Cardiac fibroblast (primary cell): Measurements from ENCODE around the gene GPR61.

Source experiments
- DNase-seq, 2 donors: peaks; one replicate each; pipeline versions ENCODE4 v3.0.0 to v3.0.0-alpha.2; 2010; ENCODE audit warnings: low read depth in 2 of 2
- H3K4me3 ChIP-seq, 2 donors: replicated peaks in 1 of 2; 1 replicate in 1 of 2; 2 replicates in 1 of 2; pipeline ENCODE4 v1.5.1; 2011; ENCODE audit warnings: low read depth in 2 of 2, low read length in 2 of 2, mild to moderate bottlenecking in 2 of 2, moderate library complexity in 1 of 2
- TF ChIP-seq, protein P1 (sequence below): IDR thresholded peaks from one replicate; pipeline ENCODE4 v1.5.1; 2011; ENCODE audit warnings: low read depth, mild to moderate bottlenecking, low read length, inconsistent platforms

GPR61 gene

DNA sequence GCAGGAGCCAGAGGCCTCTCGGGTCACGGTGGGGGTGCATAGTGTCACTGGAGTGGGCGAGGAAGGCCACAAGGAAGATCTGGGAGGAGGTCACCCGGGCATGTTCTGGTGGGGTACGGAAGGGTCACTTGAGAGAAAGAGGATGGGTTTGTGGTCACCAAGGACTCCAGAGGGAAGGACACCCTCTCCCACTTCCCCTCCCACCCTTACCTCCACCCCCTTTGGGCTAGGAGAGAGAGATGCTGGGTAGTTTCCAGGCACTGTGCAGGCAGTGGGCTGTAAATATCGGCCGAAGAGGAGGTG, 30.8 kb upstream of the GPR61 start:
- DNase-seq = no peak
- TF ChIP-seq, protein P1, sequence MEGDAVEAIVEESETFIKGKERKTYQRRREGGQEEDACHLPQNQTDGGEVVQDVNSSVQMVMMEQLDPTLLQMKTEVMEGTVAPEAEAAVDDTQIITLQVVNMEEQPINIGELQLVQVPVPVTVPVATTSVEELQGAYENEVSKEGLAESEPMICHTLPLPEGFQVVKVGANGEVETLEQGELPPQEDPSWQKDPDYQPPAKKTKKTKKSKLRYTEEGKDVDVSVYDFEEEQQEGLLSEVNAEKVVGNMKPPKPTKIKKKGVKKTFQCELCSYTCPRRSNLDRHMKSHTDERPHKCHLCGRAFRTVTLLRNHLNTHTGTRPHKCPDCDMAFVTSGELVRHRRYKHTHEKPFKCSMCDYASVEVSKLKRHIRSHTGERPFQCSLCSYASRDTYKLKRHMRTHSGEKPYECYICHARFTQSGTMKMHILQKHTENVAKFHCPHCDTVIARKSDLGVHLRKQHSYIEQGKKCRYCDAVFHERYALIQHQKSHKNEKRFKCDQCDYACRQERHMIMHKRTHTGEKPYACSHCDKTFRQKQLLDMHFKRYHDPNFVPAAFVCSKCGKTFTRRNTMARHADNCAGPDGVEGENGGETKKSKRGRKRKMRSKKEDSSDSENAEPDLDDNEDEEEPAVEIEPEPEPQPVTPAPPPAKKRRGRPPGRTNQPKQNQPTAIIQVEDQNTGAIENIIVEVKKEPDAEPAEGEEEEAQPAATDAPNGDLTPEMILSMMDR = no peak
- H3K4me3 ChIP-seq = peak overlapping the region in 1 of 2 donors; percentile 37

DNA sequence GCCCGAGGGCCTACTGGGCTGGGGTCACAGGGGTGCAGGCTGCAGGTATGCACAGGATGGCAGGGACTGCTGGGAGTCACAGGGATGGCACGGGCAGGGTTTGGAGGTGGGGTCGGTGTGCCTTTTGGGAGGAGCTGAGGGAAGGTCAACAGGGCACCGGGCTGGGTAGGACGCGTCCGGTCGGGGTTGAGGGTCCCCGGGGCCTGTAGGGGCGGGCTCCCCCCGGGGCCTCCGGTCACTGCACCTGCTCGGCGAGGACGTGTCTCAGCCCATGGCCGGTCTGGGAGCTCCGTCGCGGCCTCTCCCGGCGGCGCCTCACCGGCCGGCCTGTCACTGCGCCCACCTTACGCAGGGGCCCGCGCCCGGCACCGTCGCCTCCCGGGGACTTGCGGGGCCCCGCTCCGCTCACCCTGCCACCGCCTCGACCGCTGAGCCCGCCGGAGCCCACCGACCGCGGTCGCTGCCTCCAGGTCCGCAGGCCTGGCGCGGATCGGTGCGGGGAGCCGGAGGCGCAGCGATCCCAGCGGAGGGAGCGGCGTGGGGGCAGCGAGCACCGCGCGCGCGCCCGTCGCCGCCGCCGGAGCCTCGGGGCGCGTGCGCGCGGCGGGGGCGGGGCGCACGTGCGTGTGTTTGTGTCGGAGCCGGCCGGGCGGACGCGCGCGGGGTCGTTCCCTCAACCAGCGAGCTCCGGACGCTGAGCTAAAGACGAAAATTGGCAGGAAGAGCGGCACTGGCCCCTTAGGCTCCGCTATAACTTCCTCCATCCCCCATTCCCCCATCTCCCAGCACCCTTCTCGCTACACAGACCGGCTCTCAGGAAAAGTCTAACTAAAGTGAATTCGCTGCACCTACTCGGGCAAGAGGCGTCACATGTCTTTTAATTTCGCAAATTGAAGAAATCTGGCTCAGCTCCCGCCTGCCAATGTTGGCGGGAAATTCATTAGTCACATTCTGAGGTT, 30.2 kb upstream of the GPR61 start, which contains the start of gene AMIGO1:
TSS of gene AMIGO1 (minus strand) at position 552 of the 959 bp plus-strand sequence. CDS start 815 bp downstream, outside the sequence.
- peak; percentile 19 to 46 for DNase-seq
- TF ChIP-seq, protein P1 = no peak
- peak within 1 kb of the TSS; percentile 65 to 68 for H3K4me3 ChIP-seq

DNA sequence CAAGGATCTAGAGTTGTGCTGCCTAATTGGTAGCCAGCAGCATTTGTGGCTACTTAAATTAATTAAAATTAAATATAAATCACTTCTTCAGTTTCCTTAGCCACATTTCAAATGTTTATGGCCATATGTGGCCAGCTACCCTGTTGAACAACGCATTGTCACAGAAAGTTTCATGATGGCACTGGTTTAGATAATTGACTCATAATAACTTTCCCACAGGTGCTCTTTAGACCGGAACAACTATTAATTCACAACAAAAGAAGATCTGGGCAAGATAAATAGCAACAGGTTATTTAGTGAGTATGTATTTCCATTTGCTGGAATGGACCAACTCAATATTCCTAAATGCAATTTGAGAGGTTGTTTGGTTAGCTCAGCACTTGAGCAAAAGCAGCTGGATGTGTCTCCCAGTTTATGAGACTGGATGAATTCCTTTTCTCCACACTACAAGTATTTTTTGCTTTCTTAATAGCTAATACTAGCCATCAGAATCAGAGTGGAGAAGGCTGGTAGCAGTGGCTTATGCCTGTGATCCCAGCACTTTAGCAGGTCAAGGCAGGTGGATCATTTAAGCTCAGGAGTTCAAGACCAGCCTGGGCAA, 26.5 kb upstream of the GPR61 start:
- TF ChIP-seq, protein P1 = no peak
- no peak overlapping the region for H3K4me3 ChIP-seq
- DNase-seq = no peak

DNA sequence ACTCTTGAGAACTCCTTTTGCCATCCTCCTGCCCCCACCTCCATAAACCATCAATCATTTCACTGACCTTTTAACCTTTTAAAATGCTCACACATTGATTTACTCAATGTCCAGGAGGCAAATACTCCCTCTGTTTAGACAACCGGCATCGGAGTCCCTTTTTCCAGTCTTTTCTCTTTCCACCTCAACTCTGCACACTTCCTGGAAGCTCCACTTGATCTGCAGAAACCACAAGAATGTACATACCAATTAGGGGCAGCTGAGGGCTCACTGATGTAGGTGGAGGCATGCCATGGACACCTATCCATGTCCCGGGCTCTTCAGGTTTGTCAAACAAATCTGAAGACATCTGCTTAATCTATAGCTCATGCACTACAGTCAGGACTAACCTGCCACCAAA, 24.8 kb upstream of the GPR61 start:
- DNase-seq = no peak
- H3K4me3 ChIP-seq = no peak overlapping the region

DNA sequence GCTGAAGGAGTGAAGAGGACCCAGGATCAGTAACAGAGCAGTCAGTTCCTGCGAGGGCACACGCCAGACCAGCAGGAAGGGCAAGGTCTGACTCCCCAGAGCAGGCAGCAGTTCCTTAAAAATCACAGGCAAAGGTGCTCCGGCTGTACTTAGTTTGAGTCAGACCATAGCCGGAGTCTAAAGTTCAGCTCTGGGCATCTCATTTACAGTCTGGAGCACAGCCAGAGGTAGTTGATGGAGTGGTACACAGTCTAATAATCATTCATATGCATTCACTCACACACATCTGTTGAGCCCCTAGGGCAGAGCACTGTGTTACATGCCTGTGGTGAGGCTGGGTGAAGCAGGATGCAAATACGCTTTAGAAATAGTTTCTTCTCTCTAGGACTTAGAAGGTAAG, 22.8 kb upstream of the GPR61 start:
- DNase-seq = no peak
- TF ChIP-seq, protein P1 = no peak
- H3K4me3 ChIP-seq = no peak overlapping the region

More for the DNA sequence above, 24.8 kb upstream of the GPR61 start:
- TF ChIP-seq, protein P1 = no peak

DNA sequence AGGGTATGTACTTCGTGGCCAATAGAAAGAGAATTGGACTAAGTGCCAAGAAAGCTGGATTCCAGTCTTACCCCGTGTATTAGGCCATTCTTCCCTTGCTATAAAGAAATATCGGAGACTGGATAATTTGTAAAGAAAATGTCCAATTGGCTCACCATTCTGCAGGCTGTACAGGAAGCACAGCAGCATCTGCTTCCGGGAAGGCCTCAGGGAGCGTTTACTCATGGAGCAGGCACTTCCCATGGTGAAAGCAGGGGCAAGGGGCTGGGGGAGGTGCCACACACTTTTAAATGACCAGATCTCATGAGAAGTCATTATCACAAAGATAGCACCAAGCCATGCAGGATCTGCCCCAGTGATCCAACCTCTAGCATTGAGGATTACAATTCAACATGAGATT, 22.3 kb upstream of the GPR61 start:
- no peak overlapping the region for H3K4me3 ChIP-seq
- TF ChIP-seq, protein P1 = no peak
- DNase-seq = no peak
